ENCODE measurements around the gene TMA7. TPM values are rescaled to one million over a fixed set of nuclear protein-coding genes. Genes with fewer than 3 reads are reported as not detected.
A peak's percentile ranks its signal among the peaks of the same experiment; 100 is the strongest.

TMA7 gene
- total and polyA plus RNA-seq, 12 donors = 140 to 1,063 (median 196) TPM

GRCh38 chr3:48429317-48429959 lies 10.6 kb upstream of the TMA7 start:
- peak in 5 of 8 donors; percentile 16 to 58 (median 39) for ATAC-seq
- H3K27me3 ChIP-seq = peaks cover 0 to 10% (median 0%) of the 10 kb centered on the region in 7 donors
- peak overlapping the region; percentile 82 to 93 (median 90) for H3K27ac ChIP-seq
- no peaks in the 10 kb centered on the region for H3K9me3 ChIP-seq
- 0 to 1% methylated on average over 52 to 86 of the region's 86 CpGs for WGBS, 2 donors
- intact Hi-C loops (cut with DNase I) = loop anchor here in 1 of 10 donors (2.0 kb wide), 1 partner anchor 27 kb away; no protein-coding TSS in a partner anchor
- peaks cover 0 to 29% (median 10%) of the 10 kb centered on the region in 9 donors for H3K36me3 ChIP-seq
- H3K4me1 ChIP-seq = peaks cover 29 to 54% (median 47%) of the 10 kb centered on the region in 9 donors
- no peak for TF ChIP-seq CTCF (IDR thresholded peaks at IDR 0.05)
- DNase-seq = peak; percentile 28 to 58
- H3K4me3 ChIP-seq = peak overlapping the region; percentile 36 to 96 (median 82)

- DNase-seq = peak in 1 of 2 donors; percentile 40
Measured at GRCh38 chr3:48429960-48430707, 9.9 kb upstream of the TMA7 start, which contains the start of gene PLXNB1. Gene PLXNB1, minus strand, starts transcription at chr3:48430086. Its CDS starts 5,475 bp downstream, at chr3:48424611.

DNA sequence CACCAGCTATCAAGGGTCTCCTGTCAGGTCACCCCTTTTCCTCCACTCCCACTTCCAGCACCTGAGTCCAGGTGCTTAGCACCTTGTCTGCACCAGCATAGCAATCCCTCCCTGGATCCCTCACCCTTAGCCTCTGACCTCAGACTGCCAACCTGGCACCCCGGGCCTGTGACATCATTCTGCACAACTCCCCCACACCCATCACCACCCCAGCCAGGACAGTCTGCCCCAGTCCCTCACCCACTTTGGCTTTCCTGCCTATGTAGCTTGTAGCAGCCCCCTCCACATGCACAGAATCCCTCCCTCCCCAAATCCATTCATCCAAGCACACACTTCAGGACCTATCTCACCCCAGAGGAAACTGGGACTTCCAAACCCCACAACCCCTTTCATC lies 9.4 kb upstream of the TMA7 start:
- intact Hi-C loops (cut with DNase I) = loop anchor here in 2 of 10 donors (5.0 to 10.0 kb wide), 2 partner anchors 158 to 236 kb away; no protein-coding TSS in a partner anchor
- DNase-seq (no peak), ATAC-seq (no peak)
- peaks cover 21 to 45% (median 40%) of the 10 kb centered on the region in 9 donors for H3K4me1 ChIP-seq
- no peaks in the 10 kb centered on the region for H3K9me3 ChIP-seq
- no peak overlapping the region for H3K4me3 ChIP-seq
- WGBS, 2 donors = 83 to 100% methylated on average over 1 of the region's 1 CpG
- H3K36me3 ChIP-seq = peaks cover 0 to 32% (median 10%) of the 10 kb centered on the region in 9 donors
- peaks cover 0 to 10% (median 0%) of the 10 kb centered on the region in 7 donors for H3K27me3 ChIP-seq
- no peak overlapping the region for H3K27ac ChIP-seq
- no peak for TF ChIP-seq CTCF (IDR thresholded peaks at IDR 0.05)

More at GRCh38 chr3:48429960-48430707, 9.9 kb upstream of the TMA7 start, which contains the start of gene PLXNB1:
- no peak for TF ChIP-seq CTCF (IDR thresholded peaks at IDR 0.05)
- ATAC-seq = peak in 2 of 8 donors; percentile 24 to 25
- peaks cover 0 to 10% (median 0%) of the 10 kb centered on the region in 7 donors for H3K27me3 ChIP-seq
- H3K36me3 ChIP-seq = peaks cover 0 to 32% (median 10%) of the 10 kb centered on the region in 9 donors
- peaks cover 27 to 49% (median 43%) of the 10 kb centered on the region in 9 donors for H3K4me1 ChIP-seq
- H3K4me3 ChIP-seq = peak within 1 kb of the TSS; percentile 36 to 96 (median 82)
- no peaks in the 10 kb centered on the region for H3K9me3 ChIP-seq
- intact Hi-C loops (cut with DNase I) = loop anchor here in 3 of 10 donors (2.0 to 10.0 kb wide), 3 partner anchors 27 to 235 kb away; no protein-coding TSS in a partner anchor
- WGBS, 2 donors = 17 to 27% methylated on average over 15 of the region's 15 CpGs
- H3K27ac ChIP-seq = peak within 1 kb of the TSS; percentile 82 to 93 (median 90)

Measured in heart right ventricle (tissue), 16 donors.